Suprapubic skin (tissue), 4 donors: ENCODE measurements around the gene IGFBP3. TPM values are rescaled to one million over a fixed set of nuclear protein-coding genes. Genes with fewer than 3 reads are reported as not detected.
A peak's percentile ranks its signal among the peaks of the same experiment; 100 is the strongest.

Experiments
- DNase-seq, 2 donors: peaks; one replicate each; pipeline ENCODE4 v3.0.0-alpha.2; 2019; ENCODE audit warnings: low spot score in 2 of 2
- H3K27ac ChIP-seq: fragments of 200-600 bp; sonication (generic); one replicate; pipeline ENCODE4 v1.5.1; 2019
- H3K27me3 ChIP-seq: fragments of 200-600 bp; sonication (generic); one replicate; pipeline ENCODE4 v1.5.1; 2019
- H3K36me3 ChIP-seq: fragments of 200-600 bp; sonication (generic); one replicate; pipeline ENCODE4 v1.5.1; 2019
- H3K4me1 ChIP-seq: fragments of 200-600 bp; sonication (generic); one replicate; pipeline ENCODE4 v1.5.1; 2019
- H3K4me3 ChIP-seq: fragments of 200-600 bp; sonication (generic); one replicate; pipeline ENCODE4 v1.5.1; 2019; ENCODE audit warnings: mild to moderate bottlenecking
- H3K9me3 ChIP-seq: fragments of 200-600 bp; sonication (generic); one replicate; pipeline ENCODE4 v1.5.1; 2019
- EP300 ChIP-seq: sonication (generic); formaldehyde crosslinking; IDR thresholded peaks from one replicate; pipeline ENCODE4 v1.6.1; 2017; ENCODE audit warnings: antibody characterized with exemption
- POLR2A ChIP-seq, 2 donors: fragments of 450-650 bp; IDR thresholded peaks; one replicate each; pipeline ENCODE4 v1.6.1; 2017; ENCODE audit warnings: antibody characterized with exemption in 2 of 2, mild to moderate bottlenecking in 2 of 2, moderate library complexity in 2 of 2
- POLR2AphosphoS5 ChIP-seq, 3 donors: sonication (generic); formaldehyde crosslinking; IDR thresholded peaks; one replicate each; pipeline ENCODE4 v1.6.1; 2017; ENCODE audit warnings: antibody characterized with exemption in 3 of 3
- WGBS: methylation state at CpG from one replicate; pipeline ENCODE4 v1.1.5; 2018; 5-methylcytosine and 5-hydroxymethylcytosine counted together
- total RNA-seq, 4 donors: library from RNA; depleted of rRNA; stranded (reverse); fragments of >200 nt; gene quantifications; one replicate each; pipeline ENCODE4 v1.1.0, GENCODE V29; 2016
- TF ChIP-seq, protein P1 (sequence below), 2 donors: fragments of 200-600 bp in 1 of 2; fragments of 450-650 bp in 1 of 2; sonication (generic) in 1 of 2; IDR thresholded peaks; one replicate each; pipeline ENCODE4 v1.5.1; 2016 to 2019; ENCODE audit warnings: antibody characterized with exemption in 2 of 2, mild to moderate bottlenecking in 1 of 2, moderate library complexity in 1 of 2

Gene IGFBP3
- total RNA-seq, 4 donors from 2014 or later: 120 to 519 (median 223) TPM

DNA sequence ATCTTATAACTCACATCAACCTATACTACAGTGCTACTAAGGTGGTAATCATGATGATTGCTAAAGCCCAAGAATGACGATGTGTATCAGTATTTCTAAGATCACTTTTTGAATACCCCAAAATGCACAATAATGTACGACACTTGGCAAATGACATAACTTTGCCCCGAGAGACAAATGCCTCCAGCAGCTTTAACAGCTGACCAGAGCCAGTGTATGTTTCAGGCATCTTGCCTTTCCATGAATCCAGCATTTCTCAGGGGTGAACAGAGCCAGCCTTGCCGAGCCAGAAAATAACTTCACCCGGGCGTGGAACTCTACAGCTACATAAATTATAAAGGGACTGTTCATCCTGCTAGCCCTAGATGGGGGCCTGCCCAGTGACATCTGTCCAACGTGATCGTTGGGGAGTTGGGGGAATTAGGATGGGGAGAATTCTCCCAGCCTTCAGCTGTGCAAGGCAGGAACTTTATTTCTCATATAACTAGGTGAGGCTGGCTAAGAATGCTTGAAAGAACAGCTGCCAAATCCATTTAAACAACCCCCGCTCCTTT is 1.8 kb downstream of the IGFBP3 start:
- H3K4me1 ChIP-seq: peaks cover 56% of the 10 kb centered on the region
- H3K4me3 ChIP-seq: peak overlapping the region; percentile 55
- peaks cover 9% of the 10 kb centered on the region for H3K36me3 ChIP-seq
- no peak for DNase-seq
- 22% methylated on average over 9 of the region's 9 CpGs for WGBS
- H3K9me3 ChIP-seq: no peaks in the 10 kb centered on the region
- H3K27me3 ChIP-seq: peaks cover 20% of the 10 kb centered on the region
- no peak for TF ChIP-seq POLR2AphosphoS5 (IDR thresholded peaks at IDR 0.05)
- no peak for TF ChIP-seq POLR2A (IDR thresholded peaks at IDR 0.05)
- TF ChIP-seq, protein P1, sequence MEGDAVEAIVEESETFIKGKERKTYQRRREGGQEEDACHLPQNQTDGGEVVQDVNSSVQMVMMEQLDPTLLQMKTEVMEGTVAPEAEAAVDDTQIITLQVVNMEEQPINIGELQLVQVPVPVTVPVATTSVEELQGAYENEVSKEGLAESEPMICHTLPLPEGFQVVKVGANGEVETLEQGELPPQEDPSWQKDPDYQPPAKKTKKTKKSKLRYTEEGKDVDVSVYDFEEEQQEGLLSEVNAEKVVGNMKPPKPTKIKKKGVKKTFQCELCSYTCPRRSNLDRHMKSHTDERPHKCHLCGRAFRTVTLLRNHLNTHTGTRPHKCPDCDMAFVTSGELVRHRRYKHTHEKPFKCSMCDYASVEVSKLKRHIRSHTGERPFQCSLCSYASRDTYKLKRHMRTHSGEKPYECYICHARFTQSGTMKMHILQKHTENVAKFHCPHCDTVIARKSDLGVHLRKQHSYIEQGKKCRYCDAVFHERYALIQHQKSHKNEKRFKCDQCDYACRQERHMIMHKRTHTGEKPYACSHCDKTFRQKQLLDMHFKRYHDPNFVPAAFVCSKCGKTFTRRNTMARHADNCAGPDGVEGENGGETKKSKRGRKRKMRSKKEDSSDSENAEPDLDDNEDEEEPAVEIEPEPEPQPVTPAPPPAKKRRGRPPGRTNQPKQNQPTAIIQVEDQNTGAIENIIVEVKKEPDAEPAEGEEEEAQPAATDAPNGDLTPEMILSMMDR (IDR thresholded peaks at IDR 0.05): no peak
- no peak for TF ChIP-seq EP300
- no peak overlapping the region for H3K27ac ChIP-seq

DNA sequence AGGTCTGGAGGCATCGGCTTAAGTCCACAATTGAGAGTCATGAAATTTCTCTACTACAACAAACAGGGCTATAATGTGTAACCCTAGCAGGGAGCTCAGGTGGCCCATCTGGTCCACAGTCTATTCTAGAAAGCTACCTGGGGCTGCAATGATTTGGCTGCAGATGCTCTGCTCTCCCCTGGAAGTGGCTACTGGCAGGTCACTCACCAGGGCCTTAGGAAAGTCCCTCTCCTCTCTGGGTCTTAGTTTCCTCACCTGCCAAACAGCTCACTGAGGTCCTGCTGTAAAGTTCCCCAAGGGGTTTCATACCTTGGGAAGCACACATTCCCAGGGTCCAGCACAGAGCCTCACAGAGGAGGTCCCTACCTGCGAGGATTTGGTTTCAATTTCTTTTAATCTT is 2.5 kb downstream of the IGFBP3 start:
- WGBS: 72% methylated on average over 2 of the region's 2 CpGs
- Histone ChIP-seq H3K27me3 (peaks cover 20% of the 10 kb centered on the region), H3K4me1 (peaks cover 56% of the 10 kb centered on the region), H3K36me3 (peaks cover 12% of the 10 kb centered on the region), H3K9me3 (no peaks in the 10 kb centered on the region), H3K27ac (no peak overlapping the region), H3K4me3 (peak overlapping the region; percentile 55)
- no peak for TF ChIP-seq POLR2AphosphoS5 (IDR thresholded peaks at IDR 0.05)
- no peak for TF ChIP-seq EP300
- TF ChIP-seq, protein P1 (IDR thresholded peaks at IDR 0.05): no peak
- no peak for TF ChIP-seq POLR2A (IDR thresholded peaks at IDR 0.05)
- DNase-seq: no peak

DNA sequence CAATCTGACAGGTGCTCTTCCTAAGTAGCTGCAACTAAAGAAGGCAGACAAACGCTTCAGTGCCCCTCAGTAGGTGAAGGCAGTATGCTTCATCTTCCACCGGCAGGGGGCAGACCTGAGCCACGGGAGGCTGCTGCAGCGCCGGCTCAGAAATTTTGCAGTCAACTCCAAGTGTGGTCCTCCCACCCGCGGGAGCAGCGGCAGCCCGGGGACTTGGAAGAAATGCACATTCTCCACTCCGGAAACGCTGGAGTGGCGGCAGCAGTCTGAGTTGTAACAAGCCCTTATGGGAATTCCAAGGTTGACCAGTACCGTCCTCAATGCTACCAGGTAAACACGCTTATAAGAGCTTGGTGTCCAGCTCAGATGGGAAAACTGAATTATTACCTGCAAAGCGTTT is 3.4 kb downstream of the IGFBP3 start:
- Histone ChIP-seq H3K36me3 (peaks cover 18% of the 10 kb centered on the region), H3K4me1 (peaks cover 48% of the 10 kb centered on the region), H3K27ac (no peak overlapping the region), H3K9me3 (no peaks in the 10 kb centered on the region), H3K4me3 (peak overlapping the region; percentile 55), H3K27me3 (peaks cover 17% of the 10 kb centered on the region)
- WGBS: 12% methylated on average over 5 of the region's 15 CpGs
- DNase-seq: peak; percentile 87 to 92
- TF ChIP-seq EP300: no peak
- TF ChIP-seq, protein P1 (IDR thresholded peaks at IDR 0.05): peak; percentile 86 to 91

DNA sequence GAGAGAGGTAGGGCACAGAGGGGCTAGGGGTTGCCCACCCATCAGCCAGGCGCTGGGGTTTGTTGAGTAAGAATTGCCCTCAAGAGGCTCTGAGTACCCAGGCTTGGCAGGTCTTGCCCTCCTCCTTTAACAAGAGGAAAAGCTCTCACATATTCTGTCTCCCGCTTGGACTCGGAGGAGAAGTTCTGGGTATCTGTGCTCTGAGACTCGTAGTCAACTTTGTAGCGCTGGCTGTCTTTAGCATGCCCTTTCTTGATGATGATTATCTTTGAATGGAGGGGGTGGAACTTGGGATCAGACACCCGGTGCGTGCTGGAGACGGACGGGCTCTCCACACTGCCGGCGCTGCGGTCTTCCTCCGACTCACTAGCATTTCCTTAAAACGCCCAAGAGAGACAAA is 4.0 kb downstream of the IGFBP3 start:
- peaks cover 16% of the 10 kb centered on the region for H3K27me3 ChIP-seq
- peaks cover 24% of the 10 kb centered on the region for H3K36me3 ChIP-seq
- 77% methylated on average over 14 of the region's 14 CpGs for WGBS
- H3K4me1 ChIP-seq: peaks cover 42% of the 10 kb centered on the region
- no peak overlapping the region for H3K4me3 ChIP-seq
- H3K27ac ChIP-seq: no peak overlapping the region
- DNase-seq: no peak
- H3K9me3 ChIP-seq: no peaks in the 10 kb centered on the region
- TF ChIP-seq, protein P1 (IDR thresholded peaks at IDR 0.05): no peak
- TF ChIP-seq EP300: no peak
- no peak for TF ChIP-seq POLR2A (IDR thresholded peaks at IDR 0.05)

DNA sequence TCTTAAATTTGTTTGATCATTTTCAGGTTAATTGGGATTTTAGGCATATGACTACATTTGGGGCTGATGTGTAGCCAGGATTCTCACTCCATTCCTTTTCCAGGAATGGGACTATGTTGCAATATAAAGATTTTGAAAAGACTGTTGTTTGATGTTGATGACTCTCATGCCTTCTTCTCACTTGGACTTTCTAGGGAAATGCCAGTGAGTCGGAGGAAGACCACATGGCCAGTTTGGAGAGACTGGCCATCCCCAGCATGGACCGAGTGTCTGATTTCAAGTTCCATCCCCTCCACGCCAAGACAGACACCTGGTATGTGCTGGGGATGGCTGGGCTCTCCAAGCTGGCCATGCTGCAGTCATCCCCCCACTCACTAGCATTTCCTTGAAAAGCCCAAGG is 5.5 kb downstream of the IGFBP3 start:
- no peak for DNase-seq
- H3K27me3 ChIP-seq: peaks cover 4% of the 10 kb centered on the region
- peaks cover 27% of the 10 kb centered on the region for H3K4me1 ChIP-seq
- TF ChIP-seq POLR2AphosphoS5 (IDR thresholded peaks at IDR 0.05) (no peak), EP300 (no peak), POLR2A (IDR thresholded peaks at IDR 0.05) (no peak)
- TF ChIP-seq, protein P1 (IDR thresholded peaks at IDR 0.05): no peak
- 62% methylated on average over 2 of the region's 3 CpGs for WGBS
- no peak overlapping the region for H3K27ac ChIP-seq
- no peaks in the 10 kb centered on the region for H3K9me3 ChIP-seq
- H3K36me3 ChIP-seq: peaks cover 31% of the 10 kb centered on the region
- H3K4me3 ChIP-seq: no peak overlapping the region
